Renal cortex interstitium (tissue), 11 donors: ENCODE data around the gene KCNH4. TPM values are rescaled to one million over a fixed set of nuclear protein-coding genes. Genes with fewer than 3 reads are reported as not detected.
A peak's percentile ranks its signal among the peaks of the same experiment; 100 is the strongest.
"Not testable (repeated sequence)": the region's sequence is repeated elsewhere in the genome, so short reads cannot be mapped to it uniquely, and the experiment has no call there.

Experiments
- DNase-seq, 11 donors: peaks; one replicate each; pipeline ENCODE4 v3.0.0-alpha.2; 2013; ENCODE audit warnings: low read depth in 9 of 11, low spot score in 4 of 11; ENCODE audit errors: extremely low read depth in 1 of 11
- polyA plus RNA-seq, 3 donors: library from polyadenylated mRNA; unstranded; fragments of 120-200 nt; gene quantifications; one replicate each; pipeline ENCODE4 v1.2.1, GENCODE V29; 2013; ENCODE audit not compliant: insufficient read length in 3 of 3

The KCNH4 gene
- polyA plus RNA-seq, 3 donors, result 0.03 TPM; not detected in 1

DNA sequence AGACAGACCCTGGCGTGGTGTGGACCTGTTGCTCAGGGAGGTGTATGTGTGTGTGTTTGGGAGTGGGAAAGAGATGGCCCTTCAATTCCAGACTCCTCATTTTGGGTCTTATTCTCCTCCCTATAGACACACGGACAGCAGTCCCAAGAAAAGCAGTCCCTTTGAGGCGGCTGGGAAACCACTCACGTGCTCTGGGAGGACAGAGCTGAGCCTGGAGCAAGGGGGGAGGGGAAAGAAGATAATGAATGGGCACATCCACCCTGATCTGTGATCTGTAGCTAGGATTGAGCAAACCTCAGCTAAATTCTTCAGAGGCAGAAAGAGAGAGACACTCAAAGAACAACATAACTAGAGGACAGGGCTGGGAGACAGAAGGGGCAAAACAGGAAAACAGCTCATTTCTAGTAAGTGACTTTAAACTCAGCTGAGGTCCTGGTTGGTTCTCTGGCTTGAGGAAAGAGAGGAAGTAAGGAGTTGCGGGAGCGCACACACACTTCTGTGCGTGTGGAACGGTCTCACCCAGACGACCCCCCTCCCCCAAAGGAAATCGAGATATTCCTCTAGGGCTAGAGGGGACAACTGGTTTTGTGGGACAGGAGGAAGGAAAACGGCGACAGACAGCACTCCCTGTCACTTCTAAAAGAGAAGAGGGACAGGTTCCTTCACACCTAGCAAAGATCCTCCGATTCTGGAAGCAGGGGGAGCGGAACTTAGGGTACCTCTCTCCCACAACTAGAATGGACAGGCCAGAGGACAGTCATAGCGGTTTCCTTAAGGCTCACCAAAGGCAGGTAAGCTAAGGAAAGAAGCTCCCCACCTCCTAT lies 26.8 kb downstream of the KCNH4 start:
- DNase-seq, result no peak

DNA sequence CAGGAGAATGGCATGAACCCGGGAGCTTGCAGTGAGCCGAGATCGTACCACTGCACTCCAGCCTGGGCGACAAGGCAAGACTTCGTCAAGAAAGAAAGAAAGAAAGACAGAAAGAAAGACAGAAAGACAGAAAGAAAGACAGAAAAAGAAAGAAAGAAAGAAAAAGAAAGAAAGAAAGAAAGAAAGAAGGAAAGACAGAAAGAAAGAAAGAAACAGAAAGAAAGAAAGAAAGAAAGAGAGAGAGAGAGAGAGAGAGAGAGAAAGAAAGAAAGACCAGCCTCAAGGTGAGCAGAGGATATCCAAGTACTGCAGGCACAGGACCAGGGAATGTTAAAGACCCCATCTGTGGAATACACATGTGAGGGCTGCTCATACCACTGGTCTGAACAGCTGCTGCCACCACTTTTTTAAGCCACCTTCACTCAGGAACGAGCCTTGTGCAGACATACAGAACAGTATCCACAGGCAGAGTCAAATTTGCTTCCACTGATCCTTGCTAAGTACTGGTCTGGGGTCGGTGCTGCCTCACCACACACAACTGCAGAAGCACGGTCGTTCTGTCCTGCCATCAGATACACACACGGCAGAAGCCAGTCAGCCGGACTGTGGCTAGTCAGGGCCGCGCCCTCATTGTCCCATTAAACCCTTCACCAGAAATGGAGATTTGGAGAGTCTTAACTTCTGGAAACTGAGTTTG lies 33.9 kb downstream of the KCNH4 start:
- no peak for DNase-seq

DNA sequence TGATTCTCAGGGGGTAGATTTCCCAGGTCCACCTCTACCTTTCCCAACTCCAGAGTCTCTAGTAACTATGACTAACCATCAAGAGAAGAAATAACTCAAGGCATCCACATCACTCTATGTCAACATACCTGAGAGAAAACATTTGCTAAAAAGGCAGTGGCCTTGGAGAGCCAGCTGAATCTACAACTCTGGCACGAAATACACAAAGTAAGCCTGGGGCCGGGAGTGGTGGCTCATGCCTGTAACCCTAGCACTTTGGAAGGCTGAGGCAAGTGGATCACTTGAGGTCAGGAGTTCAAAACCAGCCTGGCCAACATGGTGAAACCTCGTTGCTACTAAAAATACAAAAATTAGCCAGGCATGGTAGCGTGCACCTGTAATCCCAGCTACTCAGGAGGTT lies 37.8 kb downstream of the KCNH4 start:
- not testable (repeated sequence) for DNase-seq

DNA sequence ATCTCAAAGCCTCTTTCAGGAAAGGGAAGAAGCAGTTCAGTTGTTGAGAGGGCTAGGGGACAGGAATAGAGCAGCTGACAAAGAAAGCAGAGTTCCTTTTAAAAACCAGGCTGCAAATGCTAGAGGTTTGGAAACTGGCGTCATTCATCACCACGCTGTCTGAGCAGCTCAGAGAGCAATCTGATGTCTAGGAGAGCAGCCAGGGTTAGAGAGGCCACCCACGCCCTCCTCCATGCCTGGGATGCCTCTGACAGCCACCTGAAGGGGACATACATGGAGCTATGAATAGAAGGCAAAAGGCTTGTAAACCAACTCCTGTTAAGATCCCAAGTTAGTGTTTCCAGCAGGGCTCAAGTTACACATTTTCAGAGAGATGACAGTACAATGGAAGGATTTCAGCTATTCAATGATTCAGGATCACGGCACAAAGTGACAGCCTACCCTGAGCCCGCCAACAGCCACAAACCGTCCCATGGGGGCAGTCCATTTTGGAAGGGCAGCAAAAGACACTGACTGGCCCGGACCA lies 38.5 kb downstream of the KCNH4 start:
- no peak for DNase-seq

DNA sequence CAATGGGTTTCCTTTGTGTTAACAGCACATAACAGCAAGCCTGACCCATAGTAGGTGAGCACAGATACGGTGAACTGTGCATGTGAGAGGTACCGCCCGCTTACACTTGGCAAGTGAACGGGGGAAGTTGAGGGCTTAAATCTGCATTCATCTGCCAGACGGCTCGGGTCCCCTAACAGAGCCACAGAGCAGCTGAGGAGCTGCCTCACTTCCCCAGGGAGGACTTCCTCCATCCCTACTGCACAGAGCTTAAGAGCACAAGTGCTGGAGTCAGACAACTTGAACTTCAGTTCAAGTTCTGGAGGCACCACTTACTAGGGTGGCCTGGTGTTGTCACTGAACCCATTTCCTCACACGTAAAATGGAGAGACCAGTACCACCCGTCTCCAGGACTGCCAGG lies 39.6 kb downstream of the KCNH4 start:
- no peak for DNase-seq

DNA sequence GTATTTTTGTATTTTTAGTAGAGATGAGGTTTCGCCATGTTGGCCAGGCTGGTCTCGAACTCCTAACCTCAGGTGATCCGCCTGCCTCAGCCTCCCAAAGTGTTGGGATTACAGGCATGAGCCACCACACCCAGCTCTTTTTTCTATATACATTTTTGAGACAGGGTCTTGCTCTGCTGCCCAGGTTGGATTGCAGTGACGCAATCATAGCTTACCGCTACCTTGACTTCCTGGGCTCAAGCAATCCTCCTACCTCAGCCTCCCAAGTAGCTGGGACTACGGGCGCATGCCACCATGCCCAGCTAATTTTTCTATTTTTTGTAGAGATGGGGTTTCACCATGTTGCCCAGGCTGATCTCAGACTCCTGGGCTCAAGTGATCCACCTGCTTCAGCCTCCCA lies 40.3 kb downstream of the KCNH4 start:
- DNase-seq, result not testable (repeated sequence)

DNA sequence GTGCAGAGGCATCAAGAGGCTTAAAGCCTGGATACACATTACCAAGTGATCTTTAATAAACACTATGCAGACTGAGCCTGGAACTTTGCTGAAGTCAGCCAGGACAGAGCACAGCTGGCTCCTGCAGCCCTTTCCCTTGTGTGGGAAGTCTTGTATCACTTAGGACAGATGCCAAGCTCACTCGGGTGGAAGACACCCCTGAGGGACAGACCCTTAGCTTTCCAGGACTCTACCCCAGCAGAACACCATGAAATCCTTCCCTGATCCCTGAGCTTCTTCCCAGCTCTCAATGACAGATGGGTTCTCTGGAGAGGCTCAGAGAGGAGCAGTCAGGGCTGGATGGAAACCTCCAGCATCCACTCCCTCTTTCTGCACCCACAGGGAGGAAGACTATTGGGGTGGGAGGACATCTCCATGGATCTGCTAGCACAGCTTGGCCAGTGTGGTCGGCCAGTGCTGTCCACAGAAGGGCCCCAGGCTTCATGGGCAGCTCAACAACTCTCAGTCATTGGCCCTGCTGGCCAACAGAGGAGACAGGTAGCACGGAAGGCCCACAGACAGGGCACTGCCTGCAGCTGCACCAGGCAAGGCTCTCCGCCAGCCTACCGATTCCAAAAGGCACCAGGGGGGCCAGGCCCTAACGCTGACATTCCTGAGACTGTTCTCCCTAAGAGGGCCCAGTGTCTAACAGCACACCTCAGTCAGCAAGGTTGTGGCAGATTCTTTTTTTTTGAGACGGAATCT lies 42.0 kb downstream of the KCNH4 start:
- no peak for DNase-seq

DNA sequence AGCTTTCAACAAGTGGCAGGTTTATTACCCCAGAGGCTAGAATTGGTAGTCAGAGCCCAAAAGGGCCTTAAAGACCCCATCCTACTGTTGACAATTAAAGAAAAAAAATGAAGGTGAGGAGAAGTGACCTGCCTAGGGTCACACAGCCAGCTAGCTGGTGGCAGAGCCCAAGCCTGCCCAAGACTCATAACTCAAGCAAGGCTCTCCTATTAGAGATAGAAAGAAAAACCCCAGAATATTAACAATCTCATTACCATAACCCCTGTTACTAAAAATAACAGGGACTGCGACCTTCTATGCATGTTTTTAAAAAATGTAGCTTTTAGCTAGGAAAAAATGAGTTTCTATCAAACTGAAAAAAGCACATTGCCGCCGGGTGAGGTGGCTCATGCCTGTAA lies 44.3 kb downstream of the KCNH4 start:
- no peak for DNase-seq

DNA sequence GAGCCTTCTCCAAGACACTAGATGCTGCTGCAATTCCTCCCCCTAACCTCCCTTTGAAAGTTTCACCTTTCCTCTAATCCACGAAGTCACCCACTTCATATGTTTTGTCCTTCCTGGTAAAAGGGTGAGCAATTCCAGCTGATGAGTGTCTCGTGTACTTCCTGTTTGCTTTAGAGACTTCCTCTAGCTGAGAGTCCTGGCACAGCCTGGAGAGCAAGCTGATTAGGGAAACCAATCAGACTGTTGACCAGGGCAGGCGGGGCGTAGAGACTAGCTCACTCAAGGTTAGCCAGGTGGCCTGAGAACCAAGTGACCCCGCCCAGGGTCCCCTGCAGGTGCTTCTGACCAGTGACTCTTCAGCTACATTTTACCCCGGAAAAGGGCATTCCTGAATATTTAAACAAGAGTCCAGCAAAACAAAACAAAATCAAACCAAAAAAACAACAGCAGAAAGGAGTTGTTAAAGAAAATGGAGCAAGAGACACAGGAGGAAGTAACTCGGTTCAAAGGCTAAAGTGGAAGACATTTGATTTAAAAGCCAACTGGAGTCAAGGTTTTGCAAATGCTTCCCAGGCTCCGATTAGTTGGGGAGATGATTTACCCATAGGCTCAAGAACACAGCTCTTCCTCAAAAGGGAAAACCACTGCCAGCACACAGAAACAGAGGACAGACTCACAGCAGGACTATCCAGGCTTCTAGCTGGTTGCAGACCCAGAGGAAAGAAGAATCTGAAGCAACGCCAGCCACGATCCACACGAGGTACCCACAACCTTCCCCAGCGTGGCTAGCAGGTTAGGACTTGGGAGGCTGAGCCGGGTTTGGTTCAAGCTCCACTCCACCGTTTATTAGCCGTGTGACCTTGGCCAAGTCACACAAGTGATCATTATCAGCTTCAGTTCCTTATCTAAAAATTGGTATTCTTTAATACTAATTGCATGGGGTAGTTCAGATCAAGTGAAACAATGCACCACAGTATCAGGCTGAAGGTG lies 45.0 kb downstream of the KCNH4 start:
- peak in 2 of 11 donors; percentile 39 to 46 for DNase-seq

DNA sequence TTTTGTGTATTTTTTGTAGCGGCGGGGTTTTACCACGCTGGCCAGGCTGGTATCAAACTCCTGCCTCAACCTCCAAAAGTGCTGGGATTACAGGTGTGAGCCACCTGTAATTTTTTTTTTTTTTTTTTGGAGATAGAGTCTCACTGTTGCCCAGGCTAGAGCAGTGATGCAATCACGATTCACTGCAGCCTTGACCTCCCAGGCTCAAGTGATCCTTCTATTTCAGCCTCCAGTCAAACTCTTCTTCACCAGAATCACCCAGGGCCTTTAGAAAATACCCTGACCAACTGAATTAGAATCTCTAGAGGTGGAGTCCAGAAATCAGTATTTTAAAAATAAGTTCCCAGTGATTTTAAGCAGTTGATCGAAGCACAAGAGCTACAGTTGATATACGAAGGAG lies 45.8 kb downstream of the KCNH4 start:
- DNase-seq, result no peak

DNA sequence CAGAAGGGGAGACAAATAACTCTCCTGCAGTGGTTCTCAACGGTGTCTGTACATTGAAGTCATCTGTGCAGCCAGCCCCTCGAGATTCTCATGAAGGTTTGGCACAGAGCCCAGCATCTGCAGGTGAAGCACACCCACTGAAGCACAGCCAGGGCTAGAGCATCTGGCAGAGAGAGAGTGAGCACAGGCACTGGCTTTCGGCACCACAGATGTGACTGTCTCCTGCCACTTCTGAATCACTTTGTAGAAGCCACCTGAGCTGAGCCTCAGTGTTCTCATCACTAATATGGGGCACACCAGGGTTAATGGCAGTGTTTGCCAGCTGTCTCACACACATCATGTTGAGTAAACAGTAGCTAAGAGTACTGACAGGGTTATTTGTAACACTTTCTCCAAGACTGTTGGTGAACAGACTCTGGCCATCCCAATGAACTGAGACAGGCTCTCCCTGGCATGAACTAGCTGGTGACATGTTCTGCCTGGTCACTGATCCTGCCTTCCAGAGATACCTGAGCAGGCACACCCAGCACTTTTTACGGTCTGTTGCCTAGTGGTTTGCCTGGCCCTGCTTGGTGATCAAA lies 47.4 kb downstream of the KCNH4 start:
- DNase-seq, result no peak

DNA sequence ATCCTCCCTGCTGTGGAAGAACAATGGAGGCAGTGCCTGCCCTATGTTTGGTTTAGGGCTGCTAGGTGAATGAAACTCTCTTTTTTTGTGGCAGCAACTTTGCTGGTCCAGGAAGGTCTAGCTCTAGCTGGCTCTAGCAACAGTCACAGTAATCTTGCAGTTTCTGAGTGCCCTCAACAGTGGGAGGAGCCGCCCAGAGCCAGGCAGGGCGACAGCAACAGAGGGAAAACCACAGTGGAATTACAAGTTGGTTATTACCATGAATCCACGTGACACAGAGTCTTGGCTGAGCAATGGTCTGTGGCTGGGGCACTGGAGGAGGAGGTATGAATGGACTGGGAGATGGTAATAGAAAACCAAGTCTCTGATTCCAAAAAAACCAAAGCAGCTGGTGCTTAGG lies 48.0 kb downstream of the KCNH4 start:
- peak in 3 of 11 donors; percentile 42 to 59 (median 56) for DNase-seq

DNA sequence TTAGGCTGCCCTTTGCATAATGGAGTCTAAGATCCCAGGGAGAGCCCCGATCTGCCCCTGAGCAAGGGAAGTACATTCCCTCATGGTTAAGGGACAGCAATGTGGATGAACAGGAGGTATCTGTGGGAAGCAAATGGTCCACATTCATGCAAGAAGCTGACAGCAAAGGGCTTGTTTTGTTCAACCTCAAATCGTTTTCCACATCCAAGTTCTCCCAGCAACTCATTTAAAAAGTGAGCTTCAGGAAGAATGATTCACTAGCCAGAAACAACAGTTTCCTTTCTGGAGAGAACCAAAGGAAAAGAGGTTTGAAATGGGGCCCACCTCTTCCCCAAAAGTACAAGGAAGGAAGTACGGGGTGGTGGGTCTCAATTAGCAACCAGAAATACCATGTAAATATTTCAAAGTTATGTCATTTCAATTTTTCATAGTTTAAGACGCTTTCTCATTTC lies 48.9 kb downstream of the KCNH4 start:
- DNase-seq, result no peak

DNA sequence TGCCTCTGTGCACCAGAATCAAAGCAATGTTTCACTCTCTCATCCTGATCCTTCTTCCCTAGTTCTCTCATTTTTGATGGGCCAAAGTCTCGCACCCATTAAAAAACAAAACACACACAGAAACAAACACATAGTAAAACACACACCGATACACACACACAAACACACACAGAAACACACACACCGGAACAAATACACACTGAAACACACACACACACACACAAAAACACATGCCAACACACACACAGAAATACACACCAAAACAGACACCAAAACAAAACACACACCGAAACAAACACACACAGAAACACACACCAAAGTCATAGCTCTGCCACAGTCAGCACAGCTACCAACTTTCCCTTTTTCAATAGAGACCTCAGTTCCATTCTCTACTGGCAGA lies 49.7 kb downstream of the KCNH4 start:
- DNase-seq, result no peak

DNA sequence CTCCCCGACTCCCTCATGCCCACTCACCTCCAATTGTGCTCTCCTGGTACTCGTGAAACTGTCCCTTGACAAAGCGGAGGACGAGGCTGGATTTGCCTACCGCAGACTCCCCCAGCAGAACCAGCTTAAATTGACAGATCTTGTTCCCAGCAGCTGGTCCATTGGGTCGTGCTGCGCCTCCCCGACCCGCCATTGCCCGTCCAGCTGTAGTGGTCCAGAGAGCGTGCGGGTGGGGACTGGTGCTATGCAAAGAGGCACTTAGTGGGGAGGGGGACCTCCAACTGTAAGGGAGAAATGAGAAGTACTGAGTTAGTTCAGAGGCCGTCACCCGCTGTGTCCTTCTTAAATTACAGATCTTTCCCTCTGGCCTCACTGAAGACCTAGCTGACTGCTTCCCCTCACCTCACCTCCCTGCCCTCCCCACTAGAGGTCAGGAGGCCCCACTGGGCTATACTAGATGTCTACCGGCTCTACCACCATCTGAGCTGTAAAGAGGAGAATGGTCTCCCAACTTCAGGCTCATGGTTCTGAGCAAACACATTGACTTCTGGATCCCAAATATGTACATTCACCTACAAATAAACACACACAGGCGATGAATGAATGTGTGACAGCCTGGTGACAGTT lies 50.5 kb downstream of the KCNH4 start:
- DNase-seq, result no peak

DNA sequence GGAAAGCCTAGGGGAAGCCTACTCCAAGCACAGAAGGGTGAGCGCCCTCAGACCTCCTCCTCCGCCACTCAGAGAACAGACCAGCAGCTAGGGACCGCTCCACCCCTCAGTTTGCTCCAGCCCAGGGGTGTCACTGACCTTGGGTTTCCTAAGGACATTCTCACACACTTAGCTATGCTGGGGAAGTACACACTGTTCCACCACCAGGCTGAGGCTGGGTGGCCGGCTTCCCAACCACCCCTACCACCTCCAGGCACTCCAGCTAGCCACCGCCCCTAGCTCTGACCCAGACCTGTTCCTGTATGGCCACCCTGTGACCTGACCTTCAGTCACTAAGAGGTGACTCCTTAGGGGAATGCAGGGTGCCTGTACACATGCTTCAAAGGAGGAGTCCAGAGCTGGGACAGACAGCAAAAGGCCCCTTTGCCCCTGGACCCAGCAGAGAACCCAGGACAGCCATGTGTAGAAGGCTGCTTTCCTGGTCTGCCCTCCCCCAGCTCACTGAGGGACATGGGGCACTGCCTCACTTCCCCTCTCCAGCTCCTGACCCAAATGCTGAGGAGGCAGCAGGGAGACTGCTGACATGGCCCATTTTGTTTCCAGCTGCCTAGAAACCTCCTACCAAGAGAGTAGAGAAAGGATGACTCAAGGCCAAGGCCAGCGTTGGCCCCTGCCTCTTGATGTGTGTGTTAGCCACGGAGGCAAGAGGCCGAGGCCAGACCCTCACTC lies 51.7 kb downstream of the KCNH4 start:
- no peak for DNase-seq

DNA sequence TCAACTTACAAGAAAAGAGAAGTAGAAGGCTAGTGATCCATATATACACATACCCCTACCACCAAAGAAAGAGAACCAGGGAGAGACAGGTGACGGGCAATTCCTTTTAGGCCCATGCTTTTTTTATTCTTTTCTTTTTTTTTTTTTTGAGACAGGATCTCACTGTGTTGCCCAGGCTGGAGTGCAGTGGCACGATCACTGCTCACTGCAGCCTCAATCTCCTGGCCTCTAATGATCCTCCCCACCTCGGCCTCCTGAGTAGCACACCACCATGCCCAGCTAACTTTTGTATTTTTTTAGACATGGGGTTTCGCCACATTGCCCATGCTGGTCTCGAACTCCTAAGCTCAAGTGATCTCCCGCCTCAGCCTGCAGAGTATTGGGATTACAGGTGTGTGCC lies 53.5 kb downstream of the KCNH4 start:
- DNase-seq, result no peak
